Thyroid gland (tissue), 4 donors: ENCODE results near the gene CDH18.

Experiments used
- CTCF ChIP-seq, 6 experiments: fragments of 200-600 bp in 3 of 6; fragments of 450-650 bp in 3 of 6; sonication (generic) in 3 of 6; IDR thresholded peaks; one replicate each; pipeline ENCODE4 v1.5.1; 2016 to 2019; ENCODE audit warnings: antibody characterized with exemption in 6 of 6, mild to moderate bottlenecking in 2 of 6, inconsistent platforms in 1 of 6, moderate library complexity in 1 of 6
- POLR2A ChIP-seq, 2 donors: fragments of 450-650 bp; IDR thresholded peaks; one replicate each; pipeline ENCODE4 v1.6.1; 2017; ENCODE audit warnings: antibody characterized with exemption in 2 of 2, mild to moderate bottlenecking in 2 of 2, moderate library complexity in 1 of 2

- TF ChIP-seq POLR2A (IDR thresholded peaks at IDR 0.05) (no peak), CTCF (IDR thresholded peaks at IDR 0.05) (no peak)
Measured at GRCh38 chr5:19975795-19976194, 12.2 kb downstream of the CDH18 start.
